SK-N-SH (cell line): ENCODE results near the gene PLEKHG1. TPM values are rescaled to one million over a fixed set of nuclear protein-coding genes. Genes with fewer than 3 reads are reported as not detected.

Source experiments
- CTCF ChIA-PET: fragments of 300-600, 350-600 bp; formaldehyde crosslinking; extraction: SDS; loops from one replicate; lab custom pipeline; 2021; lab: Yijun Ruan, JAX
- POLR2A ChIA-PET: fragments of 350-600 bp; sonication (Branson Sonifier 250); formaldehyde crosslinking; extraction: SDS; loops from one replicate; lab custom pipeline; 2020; ENCODE audit warnings: antibody characterized with exemption, inconsistent platforms; lab: Yijun Ruan, JAX
- DNase-seq: peaks from one replicate; pipeline ENCODE4 v3.0.0; 2012
- H2AFZ ChIP-seq: fragments of 200-600 bp; sonication (generic); 2 replicates; pipeline ENCODE4 v1.8.1; 2016; ENCODE audit warnings: antibody characterized with exemption, mild to moderate bottlenecking, low read depth
- H3F3A ChIP-seq: fragments of 200-600 bp; sonication (generic); replicated peaks from 2 replicates; pipeline ENCODE3; 2016; ENCODE audit warnings: antibody characterized with exemption, mild to moderate bottlenecking; ENCODE audit not compliant: insufficient read depth
- H3K27ac ChIP-seq, 2 experiments: fragments of 200-500 bp in 1 of 2; fragments of 200-600 bp in 1 of 2; sonication (Bioruptor generic) in 1 of 2; sonication (generic), shearing (Covaris generic) in 1 of 2; 2 replicates each; pipeline versions ENCODE4 v1.5.1 to v1.6.1; 2014 to 2016; ENCODE audit warnings: low read depth in 2 of 2, inconsistent platforms in 1 of 2, low read length in 1 of 2, mild to moderate bottlenecking in 1 of 2, mixed read lengths in 1 of 2
- H3K27me3 ChIP-seq: fragments of 200-600 bp; sonication (generic), shearing (Covaris generic); 2 replicates; pipeline ENCODE4 v1.6.1; 2016; ENCODE audit warnings: mixed run types; ENCODE audit not compliant: insufficient read depth
- H3K36me3 ChIP-seq, 2 experiments: fragments of 200-500 bp in 1 of 2; fragments of 200-600 bp in 1 of 2; sonication (Bioruptor generic) in 1 of 2; sonication (generic) in 1 of 2; replicated peaks in 1 of 2; 2 replicates each; pipeline versions ENCODE3 to v1.5.1; 2014 to 2016; ENCODE audit warnings: low read length in 1 of 2, mild to moderate bottlenecking in 1 of 2; ENCODE audit not compliant: insufficient read depth in 2 of 2, control insufficient read depth in 1 of 2
- H3K4me1 ChIP-seq, 2 experiments: fragments of 200-500 bp in 1 of 2; fragments of 200-600 bp in 1 of 2; sonication (Bioruptor generic) in 1 of 2; sonication (generic), shearing (Covaris generic) in 1 of 2; 2 replicates each; pipeline versions ENCODE4 v1.5.1 to v1.6.1; 2014 to 2016; ENCODE audit warnings: low read depth in 1 of 2, low read length in 1 of 2, mixed run types in 1 of 2; ENCODE audit not compliant: insufficient read depth in 2 of 2, control insufficient read depth in 1 of 2
- H3K4me2 ChIP-seq: fragments of 200-600 bp; sonication (generic), shearing (Covaris generic); 2 replicates; pipeline ENCODE4 v1.6.1; 2017; ENCODE audit warnings: mixed run types
- H3K4me3 ChIP-seq, 2 experiments: fragments of 200-500 bp in 1 of 2; fragments of 200-600 bp in 1 of 2; sonication (Bioruptor generic) in 1 of 2; sonication (generic), shearing (Covaris generic) in 1 of 2; 2 replicates each; pipeline versions ENCODE4 v1.5.1 to v1.8.1; 2014 to 2016; ENCODE audit warnings: low read depth in 2 of 2, inconsistent platforms in 1 of 2, low read length in 1 of 2, mild to moderate bottlenecking in 1 of 2, mixed read lengths in 1 of 2, moderate library complexity in 1 of 2
- H3K79me2 ChIP-seq: fragments of 200-600 bp; sonication (generic); 2 replicates; pipeline ENCODE4 v1.8.1; 2017; ENCODE audit warnings: mild to moderate bottlenecking; ENCODE audit not compliant: insufficient read depth
- H3K9ac ChIP-seq: fragments of 200-600 bp; sonication (generic); 2 replicates; pipeline ENCODE4 v1.6.1; 2017; ENCODE audit warnings: mixed run types
- H3K9me2 ChIP-seq: fragments of 200-600 bp; sonication (generic); 2 replicates; pipeline ENCODE4 v1.6.1; 2017; ENCODE audit warnings: mixed run types
- H3K9me3 ChIP-seq: fragments of 200-600 bp; sonication (generic); 2 replicates; pipeline ENCODE4 v1.6.1; 2017; ENCODE audit warnings: mixed run types, mild to moderate bottlenecking, moderate library complexity
- H4K20me1 ChIP-seq: fragments of 200-600 bp; sonication (generic); 2 replicates; pipeline ENCODE4 v1.6.1; 2017; ENCODE audit warnings: mild to moderate bottlenecking, mixed run types; ENCODE audit not compliant: insufficient read depth
- CHD2 ChIP-seq: fragments of 150-350 bp; IDR thresholded peaks from 2 replicates; pipeline ENCODE4 v1.6.1; 2018; ENCODE audit warnings: low read length; ENCODE audit not compliant: partially characterized antibody
- EZH2phosphoT487 ChIP-seq: fragments of 200-600 bp; sonication (generic); IDR thresholded peaks from 2 replicates; pipeline ENCODE4 v1.6.1; 2017; ENCODE audit warnings: low read depth, mixed run types, mild to moderate bottlenecking, antibody characterized with exemption, moderate library complexity, borderline replicate concordance
- FOSL2 ChIP-seq: IDR thresholded peaks from 2 replicates; pipeline ENCODE4 v1.4.0; 2012; ENCODE audit warnings: low read depth, mild to moderate bottlenecking, moderate library complexity, borderline replicate concordance
- FOXJ3 ChIP-seq: sonication (generic); formaldehyde crosslinking; IDR thresholded peaks from 2 replicates; pipeline ENCODE4 v1.5.1; 2020; ENCODE audit warnings: mild to moderate bottlenecking, missing genetic modification reagents
- FOXM1 ChIP-seq: IDR thresholded peaks from 2 replicates; pipeline ENCODE4 v1.4.0; 2012; ENCODE audit warnings: low read depth, mild to moderate bottlenecking
- GABPA ChIP-seq: IDR thresholded peaks from 2 replicates; pipeline ENCODE4 v1.4.0; 2012; ENCODE audit warnings: low read depth, mild to moderate bottlenecking
- GATA2 ChIP-seq: sonication (generic); formaldehyde crosslinking; IDR thresholded peaks from 2 replicates; pipeline ENCODE4 v1.5.0; 2020; ENCODE audit warnings: mild to moderate bottlenecking, missing genetic modification reagents
- POLR2AphosphoS5 ChIP-seq: IDR thresholded peaks from 2 replicates; pipeline ENCODE4 v1.6.1; 2012; ENCODE audit warnings: low read depth, low read length
- REST ChIP-seq: IDR thresholded peaks from 2 replicates; pipeline ENCODE4 v1.6.1; 2012; ENCODE audit warnings: mild to moderate bottlenecking, low read depth, low read length, moderate library complexity
- RFX5 ChIP-seq: IDR thresholded peaks from 2 replicates; pipeline ENCODE4 v1.6.1; 2012; ENCODE audit warnings: mild to moderate bottlenecking, improper control_type of control experiment, low read length
- RXRA ChIP-seq: IDR thresholded peaks from 2 replicates; pipeline ENCODE4 v1.4.0; 2012; ENCODE audit warnings: low read depth, mild to moderate bottlenecking, borderline replicate concordance
- TCF12 ChIP-seq: IDR thresholded peaks from 2 replicates; pipeline ENCODE4 v1.4.0; 2012
- USF1 ChIP-seq: IDR thresholded peaks from 2 replicates; pipeline ENCODE4 v1.4.0; 2012; ENCODE audit warnings: low read depth, borderline replicate concordance
- USF2 ChIP-seq: fragments of 150-350 bp; IDR thresholded peaks from 2 replicates; pipeline ENCODE4 v1.6.1; 2017; ENCODE audit warnings: antibody characterized with exemption, low read length, low read depth, borderline replicate concordance
- WGBS: methylation state at CpG from one replicate; pipeline ENCODE4 v1.1.6; 2017; ENCODE audit warnings: low lambda C conversion rate; 5-methylcytosine and 5-hydroxymethylcytosine counted together
- polyA plus RNA-seq, 3 experiments: library from polyadenylated mRNA; depleted of rRNA; stranded (reverse); fragments of >200 nt; gene quantifications; 2 replicates each; pipeline ENCODE4 v1.2.3, GENCODE V29; 2012
- TF ChIP-seq, protein P1 (sequence below): IDR thresholded peaks from 2 replicates; pipeline ENCODE4 v1.4.0; 2012; ENCODE audit warnings: low read depth
- TF ChIP-seq, protein P2 (sequence below): IDR thresholded peaks from 2 replicates; pipeline ENCODE4; 2012

Gene PLEKHG1
- polyA plus RNA-seq, 1 of the 3 experiments (the other 2 are of a cell fraction) = 0.02 TPM

DNA sequence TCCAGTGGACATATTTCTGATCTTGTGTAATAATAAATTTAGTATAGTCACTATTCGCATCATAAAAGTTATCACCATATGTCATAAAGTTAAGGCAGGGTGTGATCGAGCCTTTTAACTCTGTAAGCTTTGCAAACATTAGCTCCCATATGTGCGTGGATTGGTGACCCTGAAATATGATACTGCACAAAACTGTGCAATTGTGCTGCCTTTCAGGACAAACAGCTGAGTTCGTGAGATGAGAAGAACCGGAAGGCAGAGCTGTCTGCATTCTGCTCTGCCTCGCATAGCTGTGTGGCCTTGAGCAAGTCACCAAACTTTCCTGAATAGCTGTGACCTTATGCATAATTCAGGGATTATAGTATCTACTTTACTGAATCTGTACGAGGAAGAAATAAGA, 3.2 kb upstream of the PLEKHG1 start:
- ChIA-PET POLR2A (interaction anchor here (0.6 kb wide), 1 partner anchor 34 kb away, joined by 3 read pairs; no protein-coding TSS in a partner anchor), CTCF (no interaction called here)
- TF ChIP-seq USF2 = no peak
- TF ChIP-seq FOXJ3 (CRISPR knock-in tag) = no peak
- no peak for TF ChIP-seq FOXM1
- TF ChIP-seq RXRA = no peak
- TF ChIP-seq POLR2AphosphoS5 = no peak
- H3K36me3 ChIP-seq = no peaks in the 10 kb centered on the region
- WGBS = 28% methylated on average over 7 of the region's 7 CpGs
- H3K79me2 ChIP-seq = no peaks in the 10 kb centered on the region
- H3K27ac ChIP-seq = no peak overlapping the region
- H3K27me3 ChIP-seq = peaks cover 31% of the 10 kb centered on the region
- no peaks in the 10 kb centered on the region for H3K9me3 ChIP-seq
- no peak overlapping the region for H3K9ac ChIP-seq
- H3K4me2 ChIP-seq = no peak overlapping the region
- H3K9me2 ChIP-seq = no peaks in the 10 kb centered on the region
- H4K20me1 ChIP-seq = no peaks in the 10 kb centered on the region
- no peak for DNase-seq
- H3F3A ChIP-seq = no peaks in the 10 kb centered on the region
- no peak overlapping the region for H2AFZ ChIP-seq
- H3K4me1 ChIP-seq = no peaks in the 10 kb centered on the region; a peak in 1 of 4 replicates
- no peak overlapping the region for H3K4me3 ChIP-seq

- Histone ChIP-seq H3K9ac (no peak overlapping the region), H3K4me2 (no peak overlapping the region), H3K4me3 (no peak overlapping the region), H3K27me3 (peaks cover 35% of the 10 kb centered on the region), H3K9me3 (no peaks in the 10 kb centered on the region), H3F3A (no peaks in the 10 kb centered on the region), H3K27ac (no peak overlapping the region), H3K9me2 (no peaks in the 10 kb centered on the region), H2AFZ (no peak overlapping the region), H3K79me2 (no peaks in the 10 kb centered on the region), H3K36me3 (no peaks in the 10 kb centered on the region), H3K4me1 (no peaks in the 10 kb centered on the region; a peak in 1 of 4 replicates), H4K20me1 (no peaks in the 10 kb centered on the region)
- CTCF ChIA-PET = no interaction called here
- POLR2A ChIA-PET = no interaction called here
- WGBS = 46% methylated on average over 4 of the region's 4 CpGs
- no peak for TF ChIP-seq CHD2
- TF ChIP-seq EZH2phosphoT487 = no peak
- no peak for TF ChIP-seq REST
- TF ChIP-seq, protein P1, sequence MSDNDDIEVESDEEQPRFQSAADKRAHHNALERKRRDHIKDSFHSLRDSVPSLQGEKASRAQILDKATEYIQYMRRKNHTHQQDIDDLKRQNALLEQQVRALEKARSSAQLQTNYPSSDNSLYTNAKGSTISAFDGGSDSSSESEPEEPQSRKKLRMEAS = no peak
- no peak for TF ChIP-seq FOXJ3 (CRISPR knock-in tag)
- TF ChIP-seq USF1 = no peak
- no peak for TF ChIP-seq RFX5
- TF ChIP-seq TCF12 = no peak
- no peak for TF ChIP-seq FOSL2
- TF ChIP-seq, protein P2, sequence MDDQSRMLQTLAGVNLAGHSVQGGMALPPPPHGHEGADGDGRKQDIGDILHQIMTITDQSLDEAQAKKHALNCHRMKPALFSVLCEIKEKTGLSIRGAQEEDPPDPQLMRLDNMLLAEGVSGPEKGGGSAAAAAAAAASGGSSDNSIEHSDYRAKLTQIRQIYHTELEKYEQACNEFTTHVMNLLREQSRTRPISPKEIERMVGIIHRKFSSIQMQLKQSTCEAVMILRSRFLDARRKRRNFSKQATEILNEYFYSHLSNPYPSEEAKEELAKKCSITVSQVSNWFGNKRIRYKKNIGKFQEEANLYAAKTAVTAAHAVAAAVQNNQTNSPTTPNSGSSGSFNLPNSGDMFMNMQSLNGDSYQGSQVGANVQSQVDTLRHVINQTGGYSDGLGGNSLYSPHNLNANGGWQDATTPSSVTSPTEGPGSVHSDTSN = no peak
- TF ChIP-seq GATA2 = no peak
- no peak for TF ChIP-seq GABPA
- DNase-seq = no peak
Observed at GRCh38 chr6:150598401-150598800, 1.3 kb upstream of the PLEKHG1 start.
